Fibroblast of lung (primary cell): ENCODE data around the gene CLTCL1. TPM values are rescaled to one million over a fixed set of nuclear protein-coding genes. Genes with fewer than 3 reads are reported as not detected.
"Not testable (repeated sequence)": the region's sequence is repeated elsewhere in the genome, so short reads cannot be mapped to it uniquely, and the experiment has no call there.

ENCODE experiments used
- DNase-seq, 2 donors: peaks; one replicate each; pipeline versions ENCODE4 v3.0.0 to v3.0.0-alpha.2; 2010; ENCODE audit warnings: low read depth in 2 of 2
- H2AFZ ChIP-seq: 2 replicates; pipeline ENCODE4 v1.5.1; 2012; ENCODE audit warnings: low read length, control low read depth, inconsistent platforms
- H3K27ac ChIP-seq: 2 replicates; pipeline ENCODE4 v1.5.1; 2011; ENCODE audit warnings: low read length, control low read depth; ENCODE audit not compliant: insufficient read depth
- H3K27me3 ChIP-seq: 2 replicates; pipeline ENCODE4 v1.5.1; 2011; ENCODE audit warnings: mild to moderate bottlenecking, low read length; ENCODE audit not compliant: control insufficient read depth, insufficient read depth
- H3K36me3 ChIP-seq: 2 replicates; pipeline ENCODE4 v1.5.1; 2011; ENCODE audit warnings: low read length; ENCODE audit not compliant: control insufficient read depth, insufficient read depth
- H3K4me1 ChIP-seq: 2 replicates; pipeline ENCODE4 v1.5.1; 2011; ENCODE audit warnings: low read length; ENCODE audit not compliant: control insufficient read depth, insufficient read depth; ENCODE audit errors: extremely low read depth
- H3K4me2 ChIP-seq: 2 replicates; pipeline ENCODE4 v1.5.1; 2011; ENCODE audit warnings: low read length, control low read depth; ENCODE audit not compliant: insufficient read depth; ENCODE audit errors: extremely low read depth
- H3K4me3 ChIP-seq, 4 experiments: fragments of 200-600 bp in 1 of 4; sonication (generic) in 1 of 4; replicated peaks in 1 of 4; 2 replicates each; pipeline ENCODE4 v1.5.1; 2011 to 2016; ENCODE audit warnings: low read length in 4 of 4, low read depth in 3 of 4, mild to moderate bottlenecking in 3 of 4, control low read depth in 2 of 4, inconsistent platforms in 1 of 4, mixed read lengths in 1 of 4; ENCODE audit not compliant: insufficient read depth in 1 of 4; ENCODE audit errors: control extremely low read depth in 1 of 4
- H3K79me2 ChIP-seq: 2 replicates; pipeline ENCODE4 v1.5.1; 2012; ENCODE audit warnings: mild to moderate bottlenecking, low read length, inconsistent platforms; ENCODE audit not compliant: control insufficient read depth, insufficient read depth
- H3K9ac ChIP-seq: 2 replicates; pipeline ENCODE4 v1.5.1; 2011; ENCODE audit warnings: mild to moderate bottlenecking, low read length, control low read depth; ENCODE audit not compliant: insufficient read depth
- H3K9me3 ChIP-seq: 2 replicates; pipeline ENCODE4 v1.5.1; 2012; ENCODE audit warnings: low read depth, low read length; ENCODE audit not compliant: control insufficient read depth, insufficient read depth
- H4K20me1 ChIP-seq: 2 replicates; pipeline ENCODE4 v1.5.1; 2011; ENCODE audit warnings: low read length; ENCODE audit not compliant: control insufficient read depth, insufficient read depth; ENCODE audit errors: extremely low read depth
- CTCF ChIP-seq, 2 donors: IDR thresholded peaks in 1 of 2; conservative IDR thresholded peaks in 1 of 2; 1 replicate in 1 of 2; 2 replicates in 1 of 2; pipeline ENCODE4 v1.5.1; 2011 to 2012; ENCODE audit warnings: low read length in 2 of 2, control low read depth in 1 of 2, inconsistent platforms in 1 of 2, low read depth in 1 of 2, mild to moderate bottlenecking in 1 of 2
- EZH2 ChIP-seq: IDR thresholded peaks from 2 replicates; pipeline ENCODE4 v1.5.1; 2012; ENCODE audit warnings: low read length, control low read depth, mild to moderate bottlenecking; ENCODE audit errors: missing control alignments
- polyA plus RNA-seq, 2 donors: library from polyadenylated mRNA; depleted of rRNA in 1 of 2; stranded (reverse) in 1 of 2; unstranded in 1 of 2; fragments of >200 nt; gene quantifications; 2 replicates each; pipeline ENCODE4 v1.2.1, GENCODE V29; 2011 to 2012; ENCODE audit warnings: missing spikeins in 1 of 2
- total RNA-seq: library from RNA; depleted of rRNA; stranded (reverse); fragments of >200 nt; gene quantifications from 2 replicates; pipeline ENCODE4 v1.2.1, GENCODE V29; 2014

Gene CLTCL1
- total and polyA plus RNA-seq, 2 donors (not counting 1 experiment from before 2014, with no cell fraction given), result 6.5 to 13.4 TPM

GRCh38 chr22:19321757-19322156 lies 30.2 kb upstream of the CLTCL1 start:
- no peaks in the 10 kb centered on the region for H4K20me1 ChIP-seq
- H3K36me3 ChIP-seq, result no peaks in the 10 kb centered on the region
- no peaks in the 10 kb centered on the region for H3K4me1 ChIP-seq
- TF ChIP-seq CTCF (conservative IDR thresholded peaks at IDR 0.05 in 1 of 2, IDR thresholded peaks at IDR 0.05 in 1 of 2; ENCODE audit: low read depth in 1 of 2, low read length in 2 of 2), result no peak
- TF ChIP-seq EZH2, result no peak
- H3K27ac ChIP-seq, result no peak overlapping the region
- H3K9ac ChIP-seq, result no peak overlapping the region
- H2AFZ ChIP-seq, result no peak overlapping the region
- H3K79me2 ChIP-seq, result no peaks in the 10 kb centered on the region
- no peaks in the 10 kb centered on the region for H3K9me3 ChIP-seq
- DNase-seq, result no peak
- no peak overlapping the region for H3K4me2 ChIP-seq
- no peaks in the 10 kb centered on the region for H3K27me3 ChIP-seq
- H3K4me3 ChIP-seq, result no peak overlapping the region

- not testable (repeated sequence) for H3K9ac ChIP-seq, H2AFZ ChIP-seq
These were observed 28.6 kb upstream of the CLTCL1 start for GRCh38 chr22:19320136-19320535.

GRCh38 chr22:19319281-19319680 lies 27.8 kb upstream of the CLTCL1 start:
- Histone ChIP-seq H4K20me1 (no peaks in the 10 kb centered on the region), H3K36me3 (no peaks in the 10 kb centered on the region), H3K9ac (no peak overlapping the region), H3K9me3 (no peaks in the 10 kb centered on the region), H3K27ac (no peak overlapping the region), H3K4me2 (no peak overlapping the region), H2AFZ (no peak overlapping the region), H3K79me2 (no peaks in the 10 kb centered on the region), H3K27me3 (no peaks in the 10 kb centered on the region), H3K4me3 (no peak overlapping the region), H3K4me1 (no peaks in the 10 kb centered on the region)
- DNase-seq, result no peak
- no peak for TF ChIP-seq CTCF (conservative IDR thresholded peaks at IDR 0.05 in 1 of 2, IDR thresholded peaks at IDR 0.05 in 1 of 2; ENCODE audit: low read depth in 1 of 2, low read length in 2 of 2)
- TF ChIP-seq EZH2, result no peak

More at GRCh38 chr22:19320136-19320535, 28.6 kb upstream of the CLTCL1 start:
- H4K20me1 ChIP-seq, H3K4me3 ChIP-seq, DNase-seq, H3K9me3 ChIP-seq, H3K27ac ChIP-seq, H3K27me3 ChIP-seq, H3K36me3 ChIP-seq, H3K79me2 ChIP-seq, H3K4me1 ChIP-seq, H3K4me2 ChIP-seq: not testable (repeated sequence)
